Trophoblast cell (in vitro differentiated cells and primary cell): Measurements from ENCODE around the gene DSN1.

Experiments used
- DNase-seq, 2 donors: peaks; one replicate each; pipeline ENCODE4 v3.0.0-alpha.2; 2016
- H2AFZ ChIP-seq: 2 replicates; pipeline ENCODE4 v1.6.1; 2013; ENCODE audit warnings: low read length, moderate library complexity, mild to moderate bottlenecking; ENCODE audit not compliant: insufficient read depth, poor library complexity
- H2AK5ac ChIP-seq: 2 replicates; pipeline ENCODE4 v1.6.1; 2013; ENCODE audit warnings: mild to moderate bottlenecking, low read length
- H2BK120ac ChIP-seq: 2 replicates; pipeline ENCODE4 v1.6.1; 2013; ENCODE audit warnings: low read length, mild to moderate bottlenecking, moderate library complexity; ENCODE audit not compliant: insufficient read depth, poor library complexity
- H2BK12ac ChIP-seq: 2 replicates; pipeline ENCODE4 v1.6.1; 2013; ENCODE audit warnings: mild to moderate bottlenecking, low read length, moderate library complexity
- H2BK5ac ChIP-seq: 2 replicates; pipeline ENCODE4 v1.6.1; 2013; ENCODE audit warnings: low read length, low read depth, moderate library complexity, mild to moderate bottlenecking; ENCODE audit not compliant: poor library complexity
- H3K14ac ChIP-seq: 2 replicates; pipeline ENCODE4 v1.6.1; 2013; ENCODE audit warnings: mild to moderate bottlenecking, low read length
- H3K18ac ChIP-seq: 2 replicates; pipeline ENCODE4 v1.6.1; 2013; ENCODE audit warnings: mild to moderate bottlenecking, low read length
- H3K23ac ChIP-seq: 2 replicates; pipeline ENCODE4 v1.6.1; 2013; ENCODE audit warnings: low read length
- H3K27ac ChIP-seq: 2 replicates; pipeline ENCODE4 v1.5.1; 2013; ENCODE audit warnings: low read depth, mild to moderate bottlenecking, inconsistent platforms, low read length, moderate library complexity
- H3K27me3 ChIP-seq: 2 replicates; pipeline ENCODE4 v1.6.1; 2013; ENCODE audit warnings: inconsistent platforms, mild to moderate bottlenecking, low read length, moderate library complexity; ENCODE audit not compliant: insufficient read depth
- H3K36me3 ChIP-seq, 2 experiments: 1 replicate in 1 of 2; 2 replicates in 1 of 2; pipeline ENCODE4 v1.6.1; 2013; ENCODE audit warnings: low read length in 2 of 2, mild to moderate bottlenecking in 2 of 2, moderate library complexity in 1 of 2; ENCODE audit not compliant: insufficient read depth in 2 of 2, control insufficient read depth in 1 of 2
- H3K4ac ChIP-seq: 2 replicates; pipeline ENCODE4 v1.6.1; 2013; ENCODE audit warnings: low read depth, mild to moderate bottlenecking, low read length, moderate library complexity
- H3K4me1 ChIP-seq, 2 experiments: 1 replicate in 1 of 2; 2 replicates in 1 of 2; pipeline ENCODE4 v1.6.1; 2013; ENCODE audit warnings: low read length in 2 of 2, mild to moderate bottlenecking in 2 of 2, moderate library complexity in 1 of 2; ENCODE audit not compliant: insufficient read depth in 2 of 2, control insufficient read depth in 1 of 2
- H3K4me2 ChIP-seq: 2 replicates; pipeline ENCODE4 v1.6.1; 2013; ENCODE audit warnings: inconsistent platforms, mild to moderate bottlenecking, low read length, moderate library complexity
- H3K4me3 ChIP-seq: 2 replicates; pipeline ENCODE4 v1.5.1; 2013; ENCODE audit warnings: mild to moderate bottlenecking, low read depth, low read length, inconsistent platforms
- H3K79me1 ChIP-seq: one replicate; pipeline ENCODE4 v1.6.1; 2013; ENCODE audit warnings: low read length
- H3K79me2 ChIP-seq: 2 replicates; pipeline ENCODE4 v1.6.1; 2013; ENCODE audit warnings: low read length, mild to moderate bottlenecking; ENCODE audit not compliant: control insufficient read depth, insufficient read depth, poor library complexity
- H3K9ac ChIP-seq: 2 replicates; pipeline ENCODE4 v1.6.1; 2013; ENCODE audit warnings: mild to moderate bottlenecking, low read length
- H3K9me3 ChIP-seq: 2 replicates; pipeline ENCODE4 v1.6.1; 2013; ENCODE audit warnings: low read depth, mild to moderate bottlenecking, control low read depth, inconsistent platforms, low read length; ENCODE audit not compliant: insufficient read depth
- H4K12ac ChIP-seq: 2 replicates; pipeline ENCODE4 v1.6.1; 2013; ENCODE audit warnings: low read depth, mild to moderate bottlenecking, low read length, moderate library complexity
- H4K8ac ChIP-seq: 2 replicates; pipeline ENCODE4 v1.6.1; 2013; ENCODE audit warnings: low read depth, mild to moderate bottlenecking, low read length, moderate library complexity
- H4K91ac ChIP-seq: one replicate; pipeline ENCODE4 v1.6.1; 2013; ENCODE audit warnings: low read depth, mild to moderate bottlenecking, low read length, moderate library complexity
- WGBS: extraction: QIAGEN DNeasy Blood & Tissue Kit; methylation state at CpG from one replicate; pipeline ENCODE4 v1.1.7; 2013; ENCODE audit warnings: missing lambda C conversion rate; ENCODE audit not compliant: insufficient read length, insufficient coverage; ENCODE audit errors: extremely low coverage; 5-methylcytosine and 5-hydroxymethylcytosine counted together

DSN1 gene

GRCh38 chr20:36817496-36817895, 43.9 kb upstream of the DSN1 start:
- no CpG with 5 or more reads among the region's 3 CpGs for WGBS
- peaks cover 2% of the 10 kb centered on the region for H3K79me1 ChIP-seq
- peaks cover 10 to 11% of the 10 kb centered on the region in 2 experiments for H3K4me1 ChIP-seq

DNA sequence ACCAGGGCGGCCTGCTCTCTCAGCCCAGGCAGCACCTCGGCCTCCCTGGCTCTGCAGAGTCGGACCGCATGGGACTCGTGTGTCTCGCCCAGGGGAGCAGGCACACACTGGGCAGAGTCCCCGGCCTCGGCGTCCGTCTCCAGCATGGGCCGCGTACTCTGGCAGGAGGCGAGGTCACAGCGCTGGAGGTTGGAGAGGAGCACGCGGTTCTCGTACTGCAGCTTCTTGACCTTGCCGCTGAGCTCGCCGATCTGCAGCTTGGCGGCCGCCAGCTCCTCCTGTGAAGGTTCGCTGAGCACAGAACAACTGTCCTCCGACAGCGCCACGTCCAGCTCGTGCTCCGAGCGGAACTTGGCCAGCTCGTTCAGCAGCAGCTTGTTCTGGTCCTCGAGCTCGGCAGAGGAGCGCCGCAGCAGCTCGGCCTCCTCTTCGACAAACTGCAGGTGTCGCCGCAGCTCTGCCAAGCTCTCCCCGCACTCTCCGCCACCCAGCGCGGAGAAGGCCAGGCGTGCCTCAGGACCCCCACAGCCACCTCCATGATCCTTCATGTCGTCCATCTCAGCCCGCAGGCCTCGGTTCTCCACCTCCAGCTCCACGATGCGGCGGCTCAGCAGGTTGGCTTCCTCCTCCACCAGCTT, 42.0 kb upstream of the DSN1 start:
- no peak overlapping the region for H4K91ac ChIP-seq
- H2BK12ac ChIP-seq: no peak overlapping the region
- H3K14ac ChIP-seq: no peak overlapping the region
- no peak overlapping the region for H2BK120ac ChIP-seq
- H3K9ac ChIP-seq: no peak overlapping the region
- peaks cover 4% of the 10 kb centered on the region for H3K9me3 ChIP-seq
- H3K23ac ChIP-seq: no peak overlapping the region
- no peak overlapping the region for H3K4ac ChIP-seq
- H3K27me3 ChIP-seq: no peaks in the 10 kb centered on the region
- no peak overlapping the region for H3K4me2 ChIP-seq
- peaks cover 5% of the 10 kb centered on the region in 2 experiments for H3K4me1 ChIP-seq
- H2AFZ ChIP-seq: no peak overlapping the region
- peaks cover 2% of the 10 kb centered on the region for H3K79me1 ChIP-seq
- no CpG with 5 or more reads among the region's 49 CpGs for WGBS
- no peak overlapping the region for H3K27ac ChIP-seq
- H4K12ac ChIP-seq: no peak overlapping the region
- peaks cover 34 to 41% of the 10 kb centered on the region in 2 experiments for H3K36me3 ChIP-seq
- H3K18ac ChIP-seq: no peak overlapping the region
- H4K8ac ChIP-seq: no peak overlapping the region
- no peaks in the 10 kb centered on the region for H3K79me2 ChIP-seq
- H3K4me3 ChIP-seq: peak overlapping the region; percentile 25
- H2BK5ac ChIP-seq: no peak overlapping the region
- H2AK5ac ChIP-seq: no peak overlapping the region
- DNase-seq: no peak

More at GRCh38 chr20:36817496-36817895, 43.9 kb upstream of the DSN1 start:
- Histone ChIP-seq H4K8ac (no peak overlapping the region), H4K91ac (no peak overlapping the region), H3K27me3 (no peaks in the 10 kb centered on the region), H3K79me2 (no peaks in the 10 kb centered on the region), H2AFZ (no peak overlapping the region), H3K4me2 (no peak overlapping the region), H2BK120ac (no peak overlapping the region), H2AK5ac (no peak overlapping the region), H3K9ac (no peak overlapping the region), H3K4ac (no peak overlapping the region), H3K36me3 (peaks cover 30 to 36% of the 10 kb centered on the region in 2 experiments), H3K9me3 (peaks cover 4% of the 10 kb centered on the region), H2BK12ac (no peak overlapping the region), H4K12ac (no peak overlapping the region), H2BK5ac (no peak overlapping the region), H3K4me3 (no peak overlapping the region), H3K27ac (no peak overlapping the region), H3K14ac (no peak overlapping the region), H3K23ac (no peak overlapping the region), H3K18ac (no peak overlapping the region)
- DNase-seq: no peak

DNA sequence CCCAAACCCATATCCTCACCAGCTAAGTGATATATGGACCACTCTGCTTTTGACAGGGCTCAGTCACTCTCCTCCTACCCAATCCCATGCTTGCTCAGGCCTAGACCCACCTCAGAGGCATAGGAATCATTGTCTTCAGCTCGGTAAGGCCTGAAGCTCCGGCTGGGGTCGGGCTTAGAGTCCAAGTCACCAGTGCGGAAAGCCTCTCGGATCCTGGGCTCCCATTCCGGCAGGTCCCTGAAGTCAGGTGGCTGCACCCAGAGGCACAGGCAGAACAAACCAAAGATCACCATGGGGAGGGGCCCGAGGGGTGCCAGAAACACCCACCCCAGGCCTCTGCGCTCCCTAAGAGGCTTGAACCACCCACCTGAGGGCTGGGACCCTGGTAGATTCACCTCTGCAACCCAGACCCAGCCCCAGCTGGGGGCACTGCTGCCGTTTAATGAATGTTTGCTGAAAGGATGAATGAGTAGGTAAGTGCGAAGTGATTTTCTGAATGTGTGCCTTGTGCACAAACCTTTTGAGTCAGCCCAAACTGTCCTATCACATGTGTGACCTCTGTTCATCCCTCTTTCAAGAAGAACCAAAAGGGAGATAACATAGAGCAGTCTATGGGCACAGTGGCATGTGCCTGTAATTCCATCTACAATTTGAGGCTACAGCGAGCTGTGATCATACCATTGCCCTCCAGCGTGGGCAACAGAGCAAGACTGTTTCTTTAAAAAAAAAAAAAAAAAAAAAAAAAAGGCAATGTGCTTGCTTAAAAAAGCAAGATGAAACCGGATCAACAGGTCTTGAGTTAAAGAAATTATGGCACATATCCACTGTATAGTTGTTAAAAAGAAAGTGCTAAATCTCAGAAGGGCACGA, 39.3 kb upstream of the DSN1 start:
- WGBS: no CpG with 5 or more reads among the region's 14 CpGs
- Histone ChIP-seq H3K36me3 (peaks cover 49 to 56% of the 10 kb centered on the region in 2 experiments), H4K91ac (no peak overlapping the region), H3K14ac (no peak overlapping the region), H2BK5ac (no peak overlapping the region), H3K18ac (no peak overlapping the region), H3K79me2 (no peaks in the 10 kb centered on the region), H4K8ac (no peak overlapping the region), H2BK12ac (no peak overlapping the region), H2AFZ (no peak overlapping the region), H3K4me3 (no peak overlapping the region), H3K9ac (no peak overlapping the region), H3K9me3 (peaks cover 4% of the 10 kb centered on the region), H3K4me2 (no peak overlapping the region), H2AK5ac (no peak overlapping the region), H2BK120ac (no peak overlapping the region), H3K27ac (no peak overlapping the region), H3K79me1 (no peaks in the 10 kb centered on the region), H3K23ac (no peak overlapping the region), H3K27me3 (no peaks in the 10 kb centered on the region), H3K4ac (no peak overlapping the region), H4K12ac (no peak overlapping the region), H3K4me1 (no peaks in the 10 kb centered on the region)
- peak in 1 of 2 donors; percentile 60 for DNase-seq

GRCh38 chr20:36808317-36809257, 35.0 kb upstream of the DSN1 start:
- Histone ChIP-seq H3K9ac (no peak overlapping the region), H4K8ac (no peak overlapping the region), H3K4me2 (no peak overlapping the region), H3K4ac (no peak overlapping the region), H2BK5ac (no peak overlapping the region), H3K4me3 (no peak overlapping the region), H3K27me3 (no peaks in the 10 kb centered on the region), H3K27ac (no peak overlapping the region), H4K91ac (no peak overlapping the region), H3K23ac (no peak overlapping the region), H4K12ac (no peak overlapping the region), H3K18ac (no peak overlapping the region), H2AFZ (no peak overlapping the region), H3K14ac (no peak overlapping the region), H3K4me1 (no peaks in the 10 kb centered on the region), H3K79me2 (no peaks in the 10 kb centered on the region), H2AK5ac (no peak overlapping the region), H3K79me1 (no peaks in the 10 kb centered on the region), H2BK120ac (no peak overlapping the region), H3K9me3 (peaks cover 2% of the 10 kb centered on the region), H3K36me3 (peaks cover 47 to 59% of the 10 kb centered on the region in 2 experiments), H2BK12ac (no peak overlapping the region)
- no CpG with 5 or more reads among the region's 19 CpGs for WGBS
- peak; percentile 68 to 76 for DNase-seq
